Hematopoietic multipotent progenitor cell treated with erythropoietin and hydrocortisone succinate and interleukin-3 and kit ligand, for 8 days (in vitro differentiated cells): ENCODE results near the gene FSHR.

Source experiments
- DNase-seq: peaks from one replicate; pipeline ENCODE4 v3.0.0-alpha.2; 2015

The FSHR gene

GRCh38 chr2:49110571-49110970 is 43.7 kb downstream of the FSHR start:
- no peak for DNase-seq

- no peak for DNase-seq
These were observed 45.5 kb downstream of the FSHR start for GRCh38 chr2:49108851-49109250.

- DNase-seq, result no peak
These were observed 45.9 kb downstream of the FSHR start for GRCh38 chr2:49108436-49108835.

- DNase-seq, result no peak
These were observed 48.8 kb downstream of the FSHR start for GRCh38 chr2:49105506-49105905.

- DNase-seq, result no peak
These were observed 52.2 kb downstream of the FSHR start for GRCh38 chr2:49102146-49102545.

GRCh38 chr2:49080681-49081080 is 73.6 kb downstream of the FSHR start:
- DNase-seq, result no peak

GRCh38 chr2:49070716-49071115 is 83.6 kb downstream of the FSHR start:
- DNase-seq, result no peak

GRCh38 chr2:49069829-49070228 is 84.5 kb downstream of the FSHR start:
- no peak for DNase-seq

GRCh38 chr2:49068613-49069012 is 85.7 kb downstream of the FSHR start:
- no peak for DNase-seq

- DNase-seq, result no peak
These were observed 86.3 kb downstream of the FSHR start for GRCh38 chr2:49067971-49068370.

GRCh38 chr2:49053156-49053555 is 101.2 kb downstream of the FSHR start:
- DNase-seq, result no peak

GRCh38 chr2:49050265-49050664 is 104.0 kb downstream of the FSHR start:
- no peak for DNase-seq

- DNase-seq, result no peak
These were observed 105.2 kb downstream of the FSHR start for GRCh38 chr2:49049161-49049560.

- no peak for DNase-seq
These were observed 109.2 kb downstream of the FSHR start for GRCh38 chr2:49045083-49045482.

- DNase-seq, result no peak
These were observed 109.8 kb downstream of the FSHR start for GRCh38 chr2:49044350-49045079.

- DNase-seq, result no peak
These were observed 110.8 kb downstream of the FSHR start for GRCh38 chr2:49043405-49043982.

- DNase-seq, result no peak
These were observed 111.8 kb downstream of the FSHR start for GRCh38 chr2:49042488-49042887.

GRCh38 chr2:49041061-49041460 is 113.3 kb downstream of the FSHR start:
- DNase-seq, result no peak

- no peak for DNase-seq
These were observed 117.1 kb downstream of the FSHR start for GRCh38 chr2:49037197-49037596.

GRCh38 chr2:49035481-49035880 is 118.8 kb downstream of the FSHR start:
- no peak for DNase-seq

GRCh38 chr2:49033394-49034185 is 120.7 kb downstream of the FSHR start:
- DNase-seq, result no peak

- DNase-seq, result no peak
These were observed 121.4 kb downstream of the FSHR start for GRCh38 chr2:49032936-49033335.

GRCh38 chr2:49032126-49032525 is 122.2 kb downstream of the FSHR start:
- DNase-seq, result no peak

GRCh38 chr2:49029406-49029805 is 124.9 kb downstream of the FSHR start:
- no peak for DNase-seq
